Brain pericyte (primary cell): Measurements from ENCODE around the gene FCRLA.
"Not testable (repeated sequence)": the region's sequence is repeated elsewhere in the genome, so short reads cannot be mapped to it uniquely, and the experiment has no call there.

Experiments
- DNase-seq: peaks from one replicate; pipeline ENCODE4 v3.0.0-alpha.2; 2012; ENCODE audit warnings: low read depth, low spot score

Gene FCRLA, protein sequence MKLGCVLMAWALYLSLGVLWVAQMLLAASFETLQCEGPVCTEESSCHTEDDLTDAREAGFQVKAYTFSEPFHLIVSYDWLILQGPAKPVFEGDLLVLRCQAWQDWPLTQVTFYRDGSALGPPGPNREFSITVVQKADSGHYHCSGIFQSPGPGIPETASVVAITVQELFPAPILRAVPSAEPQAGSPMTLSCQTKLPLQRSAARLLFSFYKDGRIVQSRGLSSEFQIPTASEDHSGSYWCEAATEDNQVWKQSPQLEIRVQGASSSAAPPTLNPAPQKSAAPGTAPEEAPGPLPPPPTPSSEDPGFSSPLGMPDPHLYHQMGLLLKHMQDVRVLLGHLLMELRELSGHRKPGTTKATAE

DNA sequence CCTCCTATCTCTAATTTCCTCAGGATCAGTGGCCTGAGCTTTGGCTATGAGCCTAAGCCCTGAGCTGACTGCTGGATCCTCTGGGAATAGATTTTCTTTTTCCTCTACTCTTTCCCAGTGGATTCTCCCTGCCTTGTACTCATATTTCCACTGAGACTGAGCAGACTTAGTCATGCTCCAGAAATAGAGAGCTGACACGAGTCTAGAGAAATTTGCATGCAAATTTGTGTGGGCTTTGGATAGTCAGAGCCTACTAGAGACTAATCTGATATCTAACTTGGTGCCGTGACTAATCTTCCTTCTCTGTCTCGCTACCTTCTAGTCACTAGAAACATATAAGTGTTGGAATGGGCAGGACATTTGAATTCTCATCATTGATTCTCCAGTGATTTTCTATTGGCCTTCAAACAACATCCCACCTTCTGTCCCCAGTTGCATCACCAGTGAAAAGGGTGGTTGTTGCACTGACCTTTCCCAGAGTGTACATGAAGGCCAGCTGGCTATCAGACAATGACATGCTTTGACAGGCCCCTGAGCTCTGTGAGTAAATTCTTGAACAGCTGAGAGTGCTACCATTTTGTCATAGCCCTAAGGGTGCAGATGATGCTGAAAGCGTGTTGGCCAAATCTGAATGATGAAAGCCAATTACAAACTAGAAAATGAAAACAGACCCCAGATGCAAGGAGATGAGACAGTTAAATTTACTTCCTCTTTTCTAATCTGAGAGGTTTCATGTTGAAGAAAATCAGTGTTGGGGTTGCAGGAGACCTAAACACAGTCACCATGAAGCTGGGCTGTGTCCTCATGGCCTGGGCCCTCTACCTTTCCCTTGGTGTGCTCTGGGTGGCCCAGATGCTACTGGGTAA, at the start of gene FCRLA:
FCRLA (plus strand) TSS at position 748 of the 866 bp plus-strand sequence; CDS start at position 784, 36 bp downstream.
- no peak for DNase-seq

DNA sequence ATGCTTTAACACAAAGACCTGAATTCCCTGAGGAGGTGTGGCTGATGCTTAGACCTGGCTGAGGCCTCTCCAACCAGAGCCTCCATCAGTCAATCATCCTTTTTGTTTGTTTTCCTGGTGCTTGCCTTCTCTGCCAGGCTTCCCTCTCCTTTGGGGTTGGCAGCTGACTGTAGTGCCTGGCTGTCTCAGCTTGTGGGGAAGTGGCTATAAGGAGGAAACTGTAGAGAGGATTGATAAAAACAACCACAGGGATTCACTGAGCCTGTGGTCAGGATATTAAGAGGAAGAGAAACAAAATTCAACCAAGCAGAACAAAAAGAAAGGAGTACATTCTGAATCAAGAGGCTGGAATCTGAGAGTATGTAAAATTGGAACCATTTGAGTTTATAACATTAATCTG, 48.5 kb upstream of the FCRLA start:
- DNase-seq: not testable (repeated sequence)

DNA sequence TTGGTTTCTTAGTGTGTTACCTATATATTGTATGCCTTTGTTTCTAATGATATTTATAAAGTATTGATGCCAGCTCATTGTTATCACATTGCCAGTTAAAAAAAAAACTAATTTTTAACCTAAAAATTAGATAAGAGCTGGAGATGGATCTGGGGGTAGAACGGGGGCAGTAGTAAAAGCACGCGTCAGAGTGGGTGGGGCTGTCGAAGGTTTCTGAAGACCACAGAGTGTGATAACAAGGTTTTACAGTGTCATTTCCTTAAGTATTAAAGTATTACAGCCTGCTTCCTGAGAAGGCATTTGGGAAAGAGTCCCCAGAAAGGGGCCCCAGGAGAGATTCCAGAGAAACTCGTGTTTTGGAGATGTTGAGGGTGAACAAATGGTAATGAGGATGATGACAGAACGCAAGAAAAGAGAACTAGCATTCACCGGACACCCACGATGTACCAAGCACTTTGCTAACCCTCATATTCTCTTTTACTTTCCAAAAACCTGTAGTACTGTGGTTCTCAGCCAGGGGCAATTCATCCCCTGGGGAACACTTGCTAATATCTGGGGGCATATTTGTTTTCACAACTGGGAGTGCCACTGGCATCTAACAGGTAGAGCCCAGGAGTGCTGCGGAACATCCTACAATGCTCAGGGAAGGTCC, 45.2 kb upstream of the FCRLA start:
- not testable (repeated sequence) for DNase-seq

DNA sequence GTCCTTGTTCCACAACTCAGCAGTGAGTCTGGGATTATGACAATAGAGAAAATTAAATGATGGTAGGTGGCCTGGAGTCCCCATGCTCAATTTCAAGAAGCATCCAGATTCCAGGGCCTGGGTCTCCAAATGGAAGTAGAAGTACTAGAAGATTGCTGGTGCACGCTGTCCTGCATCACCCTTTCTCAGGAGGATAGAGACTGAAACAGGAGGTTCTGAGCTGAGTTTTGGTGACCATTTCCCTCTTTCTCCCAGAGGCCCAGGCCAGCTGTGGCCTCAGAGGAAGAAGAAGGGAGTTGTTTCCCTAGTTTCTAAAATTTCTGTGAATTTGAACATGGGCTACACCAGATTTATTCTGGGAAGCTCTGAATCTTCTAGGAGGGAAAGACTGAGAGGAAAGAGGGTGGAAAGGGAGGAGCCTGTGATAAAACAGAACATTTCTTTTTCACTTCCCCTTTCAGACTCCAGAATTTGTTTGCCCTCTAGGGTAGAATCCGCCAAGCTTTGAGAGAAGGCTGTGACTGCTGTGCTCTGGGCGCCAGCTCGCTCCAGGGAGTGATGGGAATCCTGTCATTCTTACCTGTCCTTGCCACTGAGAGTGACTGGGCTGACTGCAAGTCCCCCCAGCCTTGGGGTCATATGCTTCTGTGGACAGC, 44.2 kb upstream of the FCRLA start, which contains the start of gene FCGR2B:
FCGR2B (plus strand) TSS at position 460 of the 656 bp plus-strand sequence; CDS start at position 559, 99 bp downstream.
- DNase-seq: not testable (repeated sequence)

- DNase-seq: not testable (repeated sequence)
Measured at GRCh38 chr1:161663569-161663968, 43.5 kb upstream of the FCRLA start.

GRCh38 chr1:161664689-161665088, 42.3 kb upstream of the FCRLA start:
- DNase-seq: not testable (repeated sequence)

DNA sequence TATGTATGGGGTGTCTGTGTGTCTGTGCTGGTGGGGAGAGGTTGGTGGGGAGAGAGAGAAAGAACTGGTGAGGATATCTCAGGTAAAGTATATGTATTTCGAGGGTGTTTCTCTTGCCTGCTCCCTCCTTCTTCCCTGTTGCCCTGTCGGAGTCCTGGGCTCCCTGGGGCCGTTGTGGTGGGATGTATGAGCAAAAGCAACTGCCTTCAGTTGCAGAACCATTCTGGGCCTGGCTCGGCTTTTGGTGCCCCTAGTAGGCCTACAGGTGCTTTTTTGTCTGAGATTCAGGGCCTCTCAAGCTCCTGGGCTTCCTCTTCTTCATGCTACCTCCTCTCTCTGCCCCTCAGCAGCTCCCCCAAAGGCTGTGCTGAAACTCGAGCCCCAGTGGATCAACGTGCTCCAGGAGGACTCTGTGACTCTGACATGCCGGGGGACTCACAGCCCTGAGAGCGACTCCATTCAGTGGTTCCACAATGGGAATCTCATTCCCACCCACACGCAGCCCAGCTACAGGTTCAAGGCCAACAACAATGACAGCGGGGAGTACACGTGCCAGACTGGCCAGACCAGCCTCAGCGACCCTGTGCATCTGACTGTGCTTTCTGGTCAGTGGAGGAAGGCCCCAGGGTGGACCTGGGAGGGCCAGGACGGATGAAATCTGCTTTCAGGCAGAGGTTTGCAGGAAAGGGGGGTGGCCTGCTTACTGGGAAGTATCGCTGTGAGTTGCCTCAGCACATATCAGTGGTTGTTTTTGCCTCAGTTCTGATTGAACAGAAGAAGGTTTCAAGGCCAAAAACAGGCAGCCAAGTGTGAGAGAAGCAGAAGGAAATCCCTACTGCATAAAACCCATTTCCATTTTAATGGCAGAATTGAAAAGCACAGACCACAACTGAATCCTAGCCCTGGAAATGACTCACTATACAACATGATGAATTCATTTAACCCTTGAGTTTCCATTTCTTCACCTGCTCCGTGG, 35.7 kb upstream of the FCRLA start:
- DNase-seq: not testable (repeated sequence)

DNA sequence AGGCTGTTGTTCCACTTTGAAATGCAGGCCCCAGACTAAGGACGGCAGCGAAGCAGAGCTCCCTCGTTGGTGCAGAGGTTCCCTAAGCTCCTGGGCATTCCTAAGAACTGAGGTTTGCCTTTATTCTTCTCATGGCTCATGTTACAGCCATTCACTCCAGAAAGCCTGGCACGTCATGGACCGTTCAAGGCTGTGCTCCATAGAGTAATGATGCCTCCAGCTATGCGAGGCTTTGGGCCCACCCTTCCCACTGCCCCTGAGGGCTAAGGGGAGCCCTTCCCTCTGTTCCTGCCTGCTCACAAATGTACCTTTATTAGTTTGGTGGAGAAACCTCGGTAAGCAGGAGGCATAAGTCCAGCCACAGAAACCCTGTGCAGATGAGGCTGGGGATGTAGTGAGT, 33.6 kb upstream of the FCRLA start:
- DNase-seq: not testable (repeated sequence)

- not testable (repeated sequence) for DNase-seq
Measured at GRCh38 chr1:161674447-161674846, 32.6 kb upstream of the FCRLA start.

DNA sequence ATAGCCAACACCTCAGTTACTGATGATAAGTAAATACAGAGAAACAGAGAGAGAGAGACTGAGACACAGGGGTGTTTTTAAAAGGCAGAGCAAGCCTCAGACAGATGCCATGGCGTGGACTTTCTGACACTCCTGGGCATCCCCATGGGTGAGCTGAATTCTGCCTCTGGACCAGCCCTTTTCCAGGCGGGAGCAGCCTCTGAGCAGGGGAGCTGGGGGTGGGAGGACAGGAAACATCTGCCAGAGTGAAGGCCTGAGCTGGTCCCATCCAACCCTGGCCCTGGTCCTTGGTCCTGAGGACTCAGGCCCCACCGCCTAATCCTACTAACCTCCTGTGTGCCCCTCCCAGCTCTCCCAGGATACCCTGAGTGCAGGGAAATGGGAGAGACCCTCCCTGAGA, 32.1 kb upstream of the FCRLA start:
- not testable (repeated sequence) for DNase-seq

DNA sequence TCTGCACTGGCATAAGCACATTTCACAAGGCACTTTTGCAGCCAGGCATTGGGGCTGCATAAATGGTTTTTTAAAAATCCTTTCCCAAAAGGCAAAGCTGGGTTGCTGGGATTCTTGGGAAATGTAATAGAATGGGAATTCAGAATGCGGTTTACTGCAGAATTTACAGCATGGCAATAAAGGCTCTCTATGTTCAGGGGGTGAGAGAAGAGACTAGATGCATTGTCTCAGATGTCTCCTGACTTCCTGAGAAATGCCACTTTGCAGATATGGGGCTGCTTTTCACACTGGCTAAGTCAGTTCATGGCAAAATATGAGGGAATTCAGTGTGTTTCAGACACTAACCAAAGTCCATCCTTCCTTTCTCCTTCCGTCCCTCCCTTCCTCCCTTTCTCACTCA, 30.6 kb upstream of the FCRLA start:
- DNase-seq: no peak

DNA sequence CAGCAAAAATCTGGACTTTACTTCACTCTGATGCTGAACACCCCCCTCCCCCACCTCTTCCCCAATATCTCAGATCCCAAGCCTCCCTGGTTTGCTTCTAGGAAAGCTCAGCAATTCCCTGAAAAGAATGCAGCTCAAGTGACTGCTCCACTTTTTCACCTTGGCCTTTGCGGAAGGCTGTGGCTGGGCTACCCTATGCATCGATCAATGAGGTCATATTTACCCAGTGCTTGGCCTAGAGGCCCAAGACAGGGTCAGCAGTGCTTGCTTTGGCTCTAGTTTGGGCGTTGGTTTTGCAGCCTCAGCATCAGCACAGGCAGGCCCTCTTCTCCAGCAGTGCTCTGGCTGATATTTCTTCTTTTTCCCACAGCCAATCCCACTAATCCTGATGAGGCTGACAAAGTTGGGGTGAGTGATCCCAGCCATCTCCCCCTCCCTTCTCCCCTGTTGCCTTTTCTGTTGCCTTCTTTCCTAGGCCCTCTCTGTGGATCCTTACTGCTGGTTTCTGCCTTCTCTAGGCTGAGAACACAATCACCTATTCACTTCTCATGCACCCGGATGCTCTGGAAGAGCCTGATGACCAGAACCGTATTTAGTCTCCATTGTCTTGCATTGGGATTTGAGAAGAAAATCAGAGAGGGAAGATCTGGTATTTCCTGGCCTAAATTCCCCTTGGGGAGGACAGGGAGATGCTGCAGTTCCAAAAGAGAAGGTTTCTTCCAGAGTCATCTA, 29.9 kb upstream of the FCRLA start:
- no peak for DNase-seq

DNA sequence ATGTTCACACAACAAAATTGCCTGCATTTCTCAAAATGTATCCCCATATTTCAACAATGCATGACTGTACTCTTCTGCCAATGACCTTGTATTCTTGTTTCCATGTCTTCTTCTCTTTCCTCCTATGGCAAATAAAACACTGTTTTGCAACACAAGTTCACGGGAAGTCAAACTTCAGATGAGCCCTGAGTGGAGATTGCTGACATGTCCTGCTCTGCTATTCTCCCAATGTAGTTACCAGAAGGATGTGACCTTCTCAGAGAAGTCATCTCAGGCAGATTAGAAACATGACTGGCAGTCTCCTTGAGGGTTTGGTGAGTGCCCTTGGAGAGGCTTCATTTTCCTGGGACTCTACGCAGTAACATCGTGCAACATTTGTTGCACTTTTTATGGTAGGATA, 28.5 kb upstream of the FCRLA start:
- no peak for DNase-seq

- no peak for DNase-seq
Measured at GRCh38 chr1:161681879-161682278, 25.1 kb upstream of the FCRLA start.

DNA sequence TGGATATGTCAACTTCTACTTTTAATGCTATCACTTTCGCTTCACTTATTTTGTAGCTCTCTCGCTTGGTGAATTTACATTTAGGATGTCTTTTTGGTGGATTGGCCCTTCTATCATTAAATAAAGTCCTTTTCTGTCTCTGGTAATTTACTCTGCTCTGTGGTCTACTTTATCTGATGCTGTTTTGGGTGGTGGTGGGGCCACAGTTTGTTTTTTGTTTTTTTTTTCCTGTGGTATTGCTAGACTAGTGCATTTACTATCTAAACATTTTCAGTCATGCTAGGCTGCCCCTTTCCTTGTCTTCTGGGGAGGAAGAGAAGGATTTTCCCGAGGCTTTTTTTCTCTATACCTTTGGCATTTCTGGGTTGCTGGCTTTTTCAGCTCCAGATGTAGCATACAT, 18.1 kb upstream of the FCRLA start:
- DNase-seq: no peak

GRCh38 chr1:161691846-161692245, 15.2 kb upstream of the FCRLA start:
- no peak for DNase-seq

DNA sequence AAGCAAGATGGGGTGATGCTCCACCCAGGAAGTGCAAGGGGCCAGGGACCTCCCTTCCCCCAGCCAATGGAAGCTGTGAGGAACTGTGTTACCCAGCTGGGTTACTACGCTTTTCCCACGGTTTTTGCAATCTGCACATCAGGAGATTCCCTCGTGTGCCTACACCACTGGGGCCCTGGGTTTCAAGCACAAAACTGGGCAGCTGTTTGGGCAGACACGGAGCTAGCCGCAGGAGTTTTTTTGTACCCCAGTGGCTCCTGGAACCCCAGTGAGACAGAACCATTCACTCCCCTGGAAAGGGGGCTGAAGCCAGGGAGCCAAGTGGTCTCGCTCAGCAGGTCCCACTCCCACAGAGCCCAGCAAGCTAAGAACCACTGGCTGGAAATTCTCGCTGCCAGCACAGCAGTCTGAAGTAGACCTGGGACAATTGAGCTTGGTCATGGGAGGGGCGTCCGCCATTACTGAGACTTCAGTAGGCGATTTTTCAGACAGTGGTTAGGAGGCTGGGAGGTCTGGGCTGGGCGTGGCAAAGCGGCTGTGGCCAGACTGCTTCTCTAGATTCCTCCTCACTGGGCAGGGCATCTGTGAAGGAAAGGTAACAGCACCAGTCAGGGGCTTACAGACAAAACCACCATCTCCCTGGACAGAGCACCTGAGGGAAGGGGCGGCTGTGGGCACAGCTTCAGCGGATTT, 13.9 kb upstream of the FCRLA start:
- not testable (repeated sequence) for DNase-seq

DNA sequence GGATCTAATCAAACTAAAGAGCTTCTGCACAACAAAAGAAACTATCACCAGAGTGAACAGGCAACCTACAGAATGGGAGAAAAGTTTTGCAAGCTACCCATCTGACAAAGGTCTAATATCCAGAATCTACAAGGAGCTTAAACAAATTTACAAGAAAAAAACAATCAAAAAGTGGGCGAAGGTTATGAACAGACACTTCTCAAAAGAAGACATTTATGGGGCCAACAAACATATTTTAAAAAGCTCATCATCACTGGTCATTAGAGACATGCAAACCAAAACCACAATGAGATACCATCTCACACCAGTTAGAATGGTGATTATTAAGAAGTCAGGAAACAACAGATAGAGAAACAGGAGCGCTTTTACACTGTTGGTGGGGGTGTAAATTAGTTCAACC, 8.7 kb upstream of the FCRLA start:
- not testable (repeated sequence) for DNase-seq

DNA sequence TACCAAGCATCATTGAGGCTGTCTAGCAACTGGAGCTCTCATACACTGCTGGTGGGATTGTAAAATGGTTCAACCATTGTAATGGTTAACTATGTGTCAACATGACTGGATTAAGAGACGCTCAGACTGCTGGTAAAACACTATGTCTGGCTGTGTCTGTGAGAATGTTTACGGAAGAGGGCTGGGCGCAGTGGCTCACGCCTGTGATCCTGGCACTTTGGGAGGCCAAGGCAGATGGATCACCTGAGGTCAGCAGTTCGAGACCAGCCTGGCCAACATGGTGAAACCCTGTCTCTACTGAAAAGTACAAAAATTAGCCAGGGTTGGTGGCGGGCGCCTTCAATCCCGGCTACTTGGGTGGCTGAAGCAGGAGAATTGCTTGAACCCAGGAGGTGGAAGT, 4.8 kb upstream of the FCRLA start:
- DNase-seq: no peak
